Activated effector memory CD4-positive, alpha-beta T cell treated with Interleukin-2 at 50 U/mL for 16 hours (primary cell): ENCODE results near the gene ZNF121.
A peak's percentile ranks its signal among the peaks of the same experiment; 100 is the strongest.

Experiments
- DNase-seq: peaks from one replicate; pipeline ENCODE4 v3.0.0-alpha.2; 2020

The ZNF121 gene

GRCh38 chr19:9538183-9539058, 45.9 kb downstream of the ZNF121 start, which contains the start of gene ZNF426:
Gene ZNF426, minus strand, starts transcription at chr19:9538645. Its CDS starts 2,413 bp downstream, at chr19:9536232.
- peak; percentile 69 for DNase-seq

- DNase-seq: no peak
Observed at GRCh38 chr19:9535934-9536333, 48.4 kb downstream of the ZNF121 start.

- no peak for DNase-seq
Observed at GRCh38 chr19:9531933-9532332, 52.4 kb downstream of the ZNF121 start.

- no peak for DNase-seq
Observed at GRCh38 chr19:9528757-9529336, 55.5 kb downstream of the ZNF121 start.

- no peak for DNase-seq
Observed at GRCh38 chr19:9523885-9524474, 60.3 kb downstream of the ZNF121 start.
